Psoas muscle (tissue), 8 donors: ENCODE measurements around the gene CAPZA3. TPM values are rescaled to one million over a fixed set of nuclear protein-coding genes. Genes with fewer than 3 reads are reported as not detected.

Experiments used
- ATAC-seq, 4 donors: fragments of 200-7000 bp; cut with Tn5 transposase; one replicate each; pipeline ENCODE4 v1.9.1; 2020; ENCODE audit warnings: moderate library complexity in 3 of 4, mild to moderate bottlenecking in 2 of 4
- DNase-seq, 2 donors: peaks; one replicate each; pipeline ENCODE4 v3.0.0-alpha.2; 2020
- H3K27ac ChIP-seq: fragments of 200-600 bp; one replicate; pipeline ENCODE4 v1.8.0; 2022
- H3K27me3 ChIP-seq, 3 donors: fragments of 200-600 bp in 1 of 3; one replicate each; pipeline versions ENCODE4 v1.6.1 to v1.8.0; 2013 to 2022; ENCODE audit warnings: low read length in 2 of 3, mild to moderate bottlenecking in 2 of 3, moderate library complexity in 1 of 3; ENCODE audit not compliant: insufficient read depth in 3 of 3
- H3K36me3 ChIP-seq, 2 donors: fragments of 200-600 bp in 1 of 2; one replicate each; pipeline versions ENCODE4 v1.6.1 to v1.8.0; 2013 to 2022; ENCODE audit warnings: low read depth in 1 of 2, mild to moderate bottlenecking in 1 of 2, moderate library complexity in 1 of 2; ENCODE audit not compliant: insufficient read depth in 1 of 2
- H3K4me1 ChIP-seq: fragments of 200-600 bp; one replicate; pipeline ENCODE4 v1.8.0; 2022
- H3K4me3 ChIP-seq: fragments of 200-600 bp; one replicate; pipeline ENCODE4 v1.8.0; 2022; ENCODE audit warnings: mild to moderate bottlenecking
- H3K9me3 ChIP-seq: fragments of 200-600 bp; one replicate; pipeline ENCODE4 v1.8.0; 2022
- CTCF ChIP-seq: fragments of 200-600 bp; IDR thresholded peaks from one replicate; pipeline ENCODE4 v1.8.0; 2022; ENCODE audit warnings: antibody characterized with exemption
- WGBS, 3 donors: extraction: QIAGEN DNeasy Blood & Tissue Kit; methylation state at CpG; one replicate each; pipeline versions ENCODE4 v1.1.6 to v1.1.7; 2013; 5-methylcytosine and 5-hydroxymethylcytosine counted together
- intact Hi-C, 2 donors: fragments of 100-400 bp; cut with DNase I; formaldehyde crosslinking; loops; one replicate each; pipeline versions ENCODE4 v1.11.0 to v1.14.2; 2022
- polyA plus RNA-seq, 3 donors: library from polyadenylated mRNA; stranded (reverse); fragments of 200-250 nt; gene quantifications; one replicate each; pipeline ENCODE4 v1.2.3, GENCODE V29; 2013
- total RNA-seq, 4 donors: library from RNA; stranded (reverse); fragmentation: NEBNext Ultra II Directional in 2 of 4; extraction: Animal tissue kit (Norgen Biotek cat#: 25700) in 2 of 4; gene quantifications; one replicate each; pipeline versions ENCODE4 v1.2.1 to v1.2.4, GENCODE V29; 2021 to 2023
- donor health status: healthy with polysubstance abuse.
- donor health status: DM: no; HTN: no; CAD: no; lungs with moderate emphysema.
- donor health status: Bipolar disorder and iron deficiency.
- donor health status: healthy.
- donor health status: DM: yes; HTN: yes; CAD: no.
- donor health status: DM: no; HTN: no; CAD: no.
- donor health status: DM: no; HTN: no; CAD: no.
- donor health status: DM: yes; HTN: yes; CAD: no.

The CAPZA3 gene
- total and polyA plus RNA-seq, 7 donors, result not detected

GRCh38 chr12:18731156-18731555 lies 6.8 kb upstream of the CAPZA3 start:
- H3K9me3 ChIP-seq, result no peaks in the 10 kb centered on the region
- H3K4me1 ChIP-seq, result no peaks in the 10 kb centered on the region
- ATAC-seq, result no peak
- DNase-seq, result no peak
- no peak for TF ChIP-seq CTCF
- no peak overlapping the region for H3K4me3 ChIP-seq
- H3K27ac ChIP-seq, result no peak overlapping the region
- intact Hi-C loops, result no loop called here
- WGBS, 3 donors, result 78 to 92% (median 88%) methylated on average over 5 of the region's 5 CpGs
- H3K27me3 ChIP-seq, result no peaks in the 10 kb centered on the region
- H3K36me3 ChIP-seq, result no peaks in the 10 kb centered on the region

- ATAC-seq, result no peak
- intact Hi-C loops, result no loop called here
- no peak overlapping the region for H3K4me3 ChIP-seq
- no peaks in the 10 kb centered on the region for H3K4me1 ChIP-seq
- no peaks in the 10 kb centered on the region for H3K27me3 ChIP-seq
- H3K36me3 ChIP-seq, result no peaks in the 10 kb centered on the region
- DNase-seq, result no peak
- no peak overlapping the region for H3K27ac ChIP-seq
- H3K9me3 ChIP-seq, result no peaks in the 10 kb centered on the region
- WGBS, 3 donors, result 79 to 86% (median 84%) methylated on average over 1 of the region's 1 CpG
- no peak for TF ChIP-seq CTCF
Measured at GRCh38 chr12:18747895-18748294, 10.0 kb downstream of the CAPZA3 start.

GRCh38 chr12:18749386-18749957 lies 11.6 kb downstream of the CAPZA3 start:
- DNase-seq, result no peak
- WGBS, 3 donors, result 73 to 83% (median 83%) methylated on average over 4 of the region's 4 CpGs
- intact Hi-C loops, result no loop called here
- no peaks in the 10 kb centered on the region for H3K27me3 ChIP-seq
- H3K36me3 ChIP-seq, result no peaks in the 10 kb centered on the region
- TF ChIP-seq CTCF, result no peak
- H3K4me1 ChIP-seq, result no peaks in the 10 kb centered on the region
- ATAC-seq, result no peak
- no peaks in the 10 kb centered on the region for H3K9me3 ChIP-seq
- no peak overlapping the region for H3K4me3 ChIP-seq
- H3K27ac ChIP-seq, result no peak overlapping the region

- no peak for ATAC-seq
- no peak for TF ChIP-seq CTCF
- Histone ChIP-seq H3K27ac (no peak overlapping the region), H3K4me3 (no peak overlapping the region), H3K9me3 (no peaks in the 10 kb centered on the region), H3K27me3 (no peaks in the 10 kb centered on the region), H3K4me1 (no peaks in the 10 kb centered on the region), H3K36me3 (no peaks in the 10 kb centered on the region)
- 83 to 96% (median 85%) methylated on average over 1 of the region's 1 CpG for WGBS, 3 donors
- no peak for DNase-seq
- intact Hi-C loops, result no loop called here
Measured at GRCh38 chr12:18750085-18750484, 12.2 kb downstream of the CAPZA3 start.

- 65 to 78% (median 74%) methylated on average over 2 of the region's 2 CpGs for WGBS, 3 donors
- intact Hi-C loops, result no loop called here
Measured at GRCh38 chr12:18751866-18752265, 13.9 kb downstream of the CAPZA3 start.

More at GRCh38 chr12:18751866-18752265, 13.9 kb downstream of the CAPZA3 start:
- H3K9me3 ChIP-seq, result no peaks in the 10 kb centered on the region
- no peak overlapping the region for H3K27ac ChIP-seq
- no peak for TF ChIP-seq CTCF
- DNase-seq, result no peak
- no peaks in the 10 kb centered on the region for H3K36me3 ChIP-seq
- no peak for ATAC-seq
- no peak overlapping the region for H3K4me3 ChIP-seq
- no peaks in the 10 kb centered on the region for H3K27me3 ChIP-seq
- no peaks in the 10 kb centered on the region for H3K4me1 ChIP-seq
